ENCODE results near the gene GOLGA3.

The GOLGA3 gene

GRCh38 chr12:132835076-132836025 is 6.7 kb upstream of the GOLGA3 start:
- TF ChIP-seq POLR2A (IDR thresholded peaks at IDR 0.05; ENCODE audit: extremely low read depth, insufficient read length), result no peak
- TF ChIP-seq, protein P1, sequence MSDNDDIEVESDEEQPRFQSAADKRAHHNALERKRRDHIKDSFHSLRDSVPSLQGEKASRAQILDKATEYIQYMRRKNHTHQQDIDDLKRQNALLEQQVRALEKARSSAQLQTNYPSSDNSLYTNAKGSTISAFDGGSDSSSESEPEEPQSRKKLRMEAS (IDR thresholded peaks at IDR 0.05; ENCODE audit: low read depth, low read length), result no peak
- TF ChIP-seq, protein P2, sequence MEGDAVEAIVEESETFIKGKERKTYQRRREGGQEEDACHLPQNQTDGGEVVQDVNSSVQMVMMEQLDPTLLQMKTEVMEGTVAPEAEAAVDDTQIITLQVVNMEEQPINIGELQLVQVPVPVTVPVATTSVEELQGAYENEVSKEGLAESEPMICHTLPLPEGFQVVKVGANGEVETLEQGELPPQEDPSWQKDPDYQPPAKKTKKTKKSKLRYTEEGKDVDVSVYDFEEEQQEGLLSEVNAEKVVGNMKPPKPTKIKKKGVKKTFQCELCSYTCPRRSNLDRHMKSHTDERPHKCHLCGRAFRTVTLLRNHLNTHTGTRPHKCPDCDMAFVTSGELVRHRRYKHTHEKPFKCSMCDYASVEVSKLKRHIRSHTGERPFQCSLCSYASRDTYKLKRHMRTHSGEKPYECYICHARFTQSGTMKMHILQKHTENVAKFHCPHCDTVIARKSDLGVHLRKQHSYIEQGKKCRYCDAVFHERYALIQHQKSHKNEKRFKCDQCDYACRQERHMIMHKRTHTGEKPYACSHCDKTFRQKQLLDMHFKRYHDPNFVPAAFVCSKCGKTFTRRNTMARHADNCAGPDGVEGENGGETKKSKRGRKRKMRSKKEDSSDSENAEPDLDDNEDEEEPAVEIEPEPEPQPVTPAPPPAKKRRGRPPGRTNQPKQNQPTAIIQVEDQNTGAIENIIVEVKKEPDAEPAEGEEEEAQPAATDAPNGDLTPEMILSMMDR (IDR thresholded peaks at IDR 0.05; ENCODE audit: low read depth, low read length), result no peak
- TF ChIP-seq MYC (IDR thresholded peaks at IDR 0.05; ENCODE audit: low read depth, low read length), result no peak
- no peak overlapping the region for H3K4me3 ChIP-seq (ENCODE audit: low read depth, low read length)
- no peak for DNase-seq (ENCODE audit: low read depth)

DNA sequence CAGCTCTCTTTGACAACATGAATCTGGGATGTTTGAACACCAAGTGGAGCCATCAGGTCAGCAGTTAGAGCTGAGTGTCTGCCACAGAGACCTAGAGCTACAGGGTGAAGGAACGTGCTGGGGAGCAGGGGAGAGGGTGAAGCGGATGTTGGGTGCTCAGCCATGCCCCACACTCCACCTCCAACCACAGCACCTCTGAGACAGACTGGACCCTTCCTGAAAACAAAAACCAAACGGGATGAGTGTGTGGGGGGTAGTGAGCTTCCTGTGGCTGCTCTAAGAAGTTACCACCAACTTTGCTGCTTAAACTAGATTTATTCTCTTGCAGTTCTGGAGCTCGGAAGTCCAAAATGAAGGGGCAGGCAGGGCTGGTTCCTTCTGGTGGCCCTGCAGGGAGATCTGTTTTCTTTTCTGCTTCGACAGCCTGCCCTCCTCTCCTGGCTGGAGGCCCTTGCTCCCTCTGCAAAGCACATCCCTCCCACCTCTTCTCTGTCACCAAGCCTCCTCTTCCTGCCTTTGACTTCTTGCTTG is 5.6 kb upstream of the GOLGA3 start:
- H3K4me3 ChIP-seq (ENCODE audit: low read depth, low read length), result no peak overlapping the region
- no peak for DNase-seq (ENCODE audit: low read depth)
- TF ChIP-seq MYC (IDR thresholded peaks at IDR 0.05; ENCODE audit: low read depth, low read length) (no peak), POLR2A (IDR thresholded peaks at IDR 0.05; ENCODE audit: extremely low read depth, insufficient read length) (no peak)
- TF ChIP-seq, protein P1 (IDR thresholded peaks at IDR 0.05; ENCODE audit: low read depth, low read length), result no peak
- TF ChIP-seq, protein P2 (IDR thresholded peaks at IDR 0.05; ENCODE audit: low read depth, low read length), result no peak

DNA sequence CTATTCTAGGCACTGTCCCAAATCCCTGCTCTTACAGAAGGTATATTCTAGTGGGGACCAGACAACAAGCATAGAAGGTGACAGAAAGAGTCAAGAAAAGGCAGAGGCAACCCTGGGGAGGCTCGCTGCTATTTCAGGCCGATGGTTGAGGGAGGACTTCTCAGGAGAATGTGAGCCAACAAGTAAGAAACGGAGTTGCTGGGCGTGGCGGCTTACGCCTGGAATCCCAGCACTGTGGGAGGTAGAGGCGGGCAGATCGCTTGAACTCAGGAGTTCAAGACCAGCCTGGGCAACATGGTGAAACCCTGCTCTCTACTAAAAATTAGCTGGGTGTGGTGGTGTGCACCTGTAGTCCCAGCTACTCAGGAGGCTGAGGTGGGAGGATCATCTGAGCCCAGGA is 4.7 kb upstream of the GOLGA3 start:
- no peak for TF ChIP-seq MYC (IDR thresholded peaks at IDR 0.05; ENCODE audit: low read depth, low read length)
- TF ChIP-seq, protein P2 (IDR thresholded peaks at IDR 0.05; ENCODE audit: low read depth, low read length), result no peak
- no peak overlapping the region for H3K4me3 ChIP-seq (ENCODE audit: low read depth, low read length)
- no peak for DNase-seq (ENCODE audit: low read depth)

GRCh38 chr12:132831771-132832170 is 3.1 kb upstream of the GOLGA3 start:
- H3K4me3 ChIP-seq (ENCODE audit: low read depth, low read length), result no peak overlapping the region
- no peak for TF ChIP-seq MYC (IDR thresholded peaks at IDR 0.05; ENCODE audit: low read depth, low read length)
- TF ChIP-seq POLR2A (IDR thresholded peaks at IDR 0.05; ENCODE audit: extremely low read depth, insufficient read length), result no peak
- TF ChIP-seq, protein P2 (IDR thresholded peaks at IDR 0.05; ENCODE audit: low read depth, low read length), result no peak
- TF ChIP-seq, protein P1 (IDR thresholded peaks at IDR 0.05; ENCODE audit: low read depth, low read length), result no peak
- DNase-seq (ENCODE audit: low read depth), result no peak

- peak overlapping the region; percentile 93 for H3K4me3 ChIP-seq (ENCODE audit: low read depth, low read length)
- DNase-seq (ENCODE audit: low read depth), result peak; percentile 57
- TF ChIP-seq, protein P1 (IDR thresholded peaks at IDR 0.05; ENCODE audit: low read depth, low read length), result no peak
- TF ChIP-seq, protein P2 (IDR thresholded peaks at IDR 0.05; ENCODE audit: low read depth, low read length), result no peak
- no peak for TF ChIP-seq MYC (IDR thresholded peaks at IDR 0.05; ENCODE audit: low read depth, low read length)
- no peak for TF ChIP-seq POLR2A (IDR thresholded peaks at IDR 0.05; ENCODE audit: extremely low read depth, insufficient read length)
Observed at GRCh38 chr12:132827763-132828703, 636 bp downstream of the GOLGA3 start.

Data from NB4 (cell line).